HG03442 (cell line): ENCODE results near the gene EPGN.

Source experiments
- ATAC-seq: cut with Tn5 transposase; IDR thresholded peaks from one replicate; pipeline ENCODE4 v1.9.1; 2021; ENCODE audit warnings: mild to moderate bottlenecking, moderate library complexity; ENCODE audit not compliant: unreplicated experiment

Gene EPGN

DNA sequence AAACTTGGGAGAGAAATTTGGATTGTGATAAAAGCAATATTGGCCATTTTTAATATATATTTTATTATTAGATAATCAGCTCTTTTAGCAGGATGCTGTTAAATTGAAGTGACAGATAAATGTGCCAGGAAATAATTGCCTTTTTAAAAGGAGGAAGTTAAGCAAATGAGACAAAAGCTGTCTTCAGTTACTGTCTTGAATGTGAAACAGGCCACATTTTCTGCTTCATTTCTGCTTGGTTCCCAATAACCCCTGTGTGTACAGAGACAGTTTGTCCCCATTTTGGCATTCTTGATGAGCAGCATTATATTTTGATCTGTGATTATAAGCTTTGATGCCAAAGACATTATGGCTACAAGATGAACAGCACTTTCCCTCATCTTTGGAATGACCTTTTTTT is 953 bp downstream of the EPGN start:
- no peak for ATAC-seq

DNA sequence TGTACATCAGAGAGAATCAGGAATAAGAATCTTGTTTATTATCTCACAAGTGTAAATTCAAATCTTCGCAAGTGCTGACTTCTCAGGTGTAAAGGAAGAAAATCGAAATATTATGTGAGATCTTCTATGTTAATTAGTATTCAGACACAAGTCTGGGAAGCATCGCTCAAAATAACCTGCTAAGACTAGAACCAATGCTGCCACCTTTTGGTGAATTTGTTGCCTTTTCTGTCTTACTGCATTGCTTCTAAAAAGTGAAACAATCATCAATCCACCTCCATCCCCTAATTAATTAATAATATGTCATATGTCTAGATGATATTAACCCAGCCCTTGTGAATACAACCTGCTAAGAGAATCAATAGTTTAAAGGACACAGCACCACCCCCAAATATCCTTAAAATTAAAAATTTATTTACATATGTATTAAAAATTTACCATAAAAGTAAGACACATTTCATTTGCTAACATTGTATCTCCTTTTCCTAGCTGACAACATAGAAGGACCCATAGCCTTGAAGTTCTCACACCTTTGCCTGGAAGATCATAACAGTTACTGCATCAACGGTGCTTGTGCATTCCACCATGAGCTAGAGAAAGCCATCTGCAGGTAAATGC is 3.5 kb downstream of the EPGN start:
- ATAC-seq = peak; percentile 63

GRCh38 chr4:74314329-74314728 is 6.1 kb downstream of the EPGN start:
- ATAC-seq = no peak

- no peak for ATAC-seq
These were observed 6.7 kb downstream of the EPGN start for GRCh38 chr4:74314944-74315343.

DNA sequence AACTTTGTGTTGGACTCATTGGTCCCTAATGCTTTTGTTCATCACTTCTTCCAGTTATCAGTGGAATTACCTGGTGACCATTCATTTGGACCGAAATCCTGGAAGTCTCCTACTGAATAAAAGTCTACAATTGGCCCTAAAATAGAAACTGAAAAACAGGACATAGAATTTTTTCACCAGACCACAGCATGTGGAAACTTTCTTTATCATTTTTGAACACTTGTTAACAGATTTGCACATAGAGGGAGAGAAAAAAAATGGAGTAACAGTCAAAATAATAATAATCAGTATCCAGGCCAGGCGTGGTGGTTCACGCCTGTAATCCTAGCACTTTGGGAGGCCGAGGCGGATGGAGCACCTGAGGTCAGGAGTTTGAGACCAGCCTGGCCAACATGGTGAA is 7.1 kb downstream of the EPGN start:
- no peak for ATAC-seq

GRCh38 chr4:74316397-74316796 is 8.1 kb downstream of the EPGN start:
- ATAC-seq = no peak

- ATAC-seq = no peak
These were observed 9.5 kb downstream of the EPGN start for GRCh38 chr4:74317616-74318246.

GRCh38 chr4:74318276-74318675 is 10.0 kb downstream of the EPGN start:
- ATAC-seq = no peak

DNA sequence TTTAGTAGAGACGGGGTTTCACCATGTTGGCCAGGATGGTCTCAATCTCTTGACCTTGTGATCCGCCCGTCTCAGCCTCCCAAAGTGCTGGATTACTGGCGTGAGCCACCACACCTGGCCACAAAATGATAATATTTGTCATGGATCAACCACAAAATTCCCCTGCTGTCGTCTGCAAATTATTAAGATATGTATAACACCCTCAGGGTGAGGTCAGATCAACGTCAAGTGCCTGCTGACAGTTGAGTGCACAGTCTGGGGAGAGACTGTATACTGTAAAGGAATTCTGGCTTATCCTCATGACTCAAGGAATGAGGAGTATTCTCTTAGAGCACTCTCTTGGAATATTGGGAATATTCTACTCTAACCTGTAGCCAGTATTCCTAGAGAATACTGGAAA is 11.2 kb downstream of the EPGN start:
- ATAC-seq = no peak

DNA sequence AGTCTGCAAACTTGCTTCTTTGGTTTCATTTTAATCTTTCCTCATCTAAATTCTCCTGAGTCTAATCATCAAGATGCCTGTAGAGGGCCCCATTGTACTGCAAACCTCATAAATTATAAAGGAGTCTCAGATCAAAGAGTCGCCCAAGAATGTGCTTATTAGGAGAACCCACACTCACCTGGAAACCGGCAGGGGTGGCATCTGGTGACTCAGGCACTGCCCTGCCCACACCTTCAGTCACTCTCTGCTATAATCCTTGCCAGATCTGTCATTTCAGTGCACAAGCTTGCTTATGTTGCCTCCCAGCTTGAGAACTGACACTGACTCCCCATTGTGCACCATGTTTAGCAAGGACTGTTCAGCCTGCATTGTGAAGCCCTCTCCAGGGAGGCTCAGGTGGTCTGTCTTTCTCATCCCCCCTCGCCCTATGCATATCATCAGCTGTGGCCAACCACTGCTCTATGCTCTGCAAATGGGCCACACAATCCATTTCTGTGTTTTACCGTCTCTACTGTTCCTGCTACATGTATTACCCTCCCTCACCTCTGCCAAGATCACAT is 12.4 kb downstream of the EPGN start:
- peak; percentile 93 for ATAC-seq

DNA sequence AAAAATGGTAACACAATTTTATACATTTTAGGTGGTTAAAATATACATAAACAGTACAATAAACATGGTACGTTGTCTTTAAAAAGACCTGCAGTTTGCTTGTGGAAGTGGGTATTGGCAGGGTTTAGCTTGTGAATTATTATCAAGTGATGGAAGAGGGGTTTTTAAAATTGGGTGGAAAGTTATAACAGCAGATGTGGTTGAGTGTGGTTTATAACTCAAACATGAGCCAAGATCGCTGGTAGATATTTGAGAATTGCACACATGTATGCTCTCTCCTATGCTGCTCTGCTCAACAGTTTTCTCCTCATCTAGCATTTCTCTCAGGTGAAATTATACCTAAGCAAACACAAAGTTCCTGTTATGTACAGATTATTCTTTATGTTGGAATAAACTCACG is 14.0 kb downstream of the EPGN start:
- ATAC-seq = no peak

- no peak for ATAC-seq
These were observed 15.4 kb downstream of the EPGN start for GRCh38 chr4:74323663-74324062.

- no peak for ATAC-seq
These were observed 16.0 kb downstream of the EPGN start for GRCh38 chr4:74324262-74324661.

DNA sequence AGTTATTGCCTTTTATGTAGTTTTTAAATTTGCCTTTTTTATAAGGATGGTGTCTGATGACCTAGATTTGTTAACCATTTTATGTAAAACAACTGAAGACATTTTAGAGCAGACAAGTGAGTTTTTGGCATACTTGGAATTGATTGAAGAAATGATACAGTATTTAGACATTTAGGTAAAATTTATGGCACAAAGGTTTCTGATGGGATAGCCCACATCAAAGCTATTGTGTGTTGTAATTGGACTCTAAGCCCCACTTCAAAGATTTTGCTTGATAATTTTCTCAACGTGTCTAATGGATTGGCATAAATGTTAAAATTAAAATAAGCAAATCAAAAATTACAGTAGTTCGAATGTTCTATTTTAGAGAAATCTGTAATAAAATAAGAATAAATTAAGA is 17.6 kb downstream of the EPGN start:
- ATAC-seq = no peak

GRCh38 chr4:74327762-74328161 is 19.5 kb downstream of the EPGN start:
- no peak for ATAC-seq

DNA sequence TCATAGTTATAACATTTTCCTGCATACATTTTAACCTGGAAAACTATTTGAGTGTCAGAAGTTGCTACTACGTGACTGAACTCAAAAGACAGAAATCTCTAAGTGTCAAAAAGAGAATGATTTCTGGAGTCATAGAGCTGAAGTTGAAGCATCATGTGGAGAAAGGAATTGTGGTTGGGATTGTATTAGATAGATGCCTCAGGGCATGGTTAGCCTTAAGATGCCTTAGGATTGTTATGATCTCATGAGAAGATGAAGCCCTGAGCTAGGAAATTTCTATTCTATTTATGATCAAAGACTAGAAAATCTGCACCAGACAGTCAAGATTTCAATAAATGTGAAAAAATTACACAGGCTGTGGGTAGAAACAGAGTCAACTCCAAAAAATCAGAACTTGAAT is 20.2 kb downstream of the EPGN start:
- ATAC-seq = no peak

GRCh38 chr4:74329307-74329706 is 21.0 kb downstream of the EPGN start:
- no peak for ATAC-seq

DNA sequence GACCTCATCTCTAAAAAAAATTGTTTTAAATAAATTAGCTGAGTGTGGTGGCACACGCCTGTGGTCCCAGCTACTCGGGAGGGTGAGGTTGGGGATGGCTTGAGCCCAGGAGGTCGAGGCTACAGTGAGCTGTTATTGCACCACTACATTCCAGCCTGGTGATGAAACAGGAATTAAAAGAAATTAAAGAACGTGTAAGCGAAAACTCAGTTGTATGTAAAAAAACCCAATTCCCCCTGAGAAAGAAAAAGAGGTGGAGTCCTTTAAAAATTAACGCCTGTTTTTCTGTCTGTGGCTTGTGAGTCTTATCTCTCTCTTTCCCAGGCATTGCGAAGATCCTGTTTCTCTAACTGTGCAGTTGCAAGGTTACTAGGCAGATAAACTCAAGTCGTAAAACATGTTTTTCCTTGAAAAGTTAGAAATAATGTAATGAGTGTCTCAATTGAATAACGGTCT is 22.1 kb downstream of the EPGN start:
- ATAC-seq = no peak

GRCh38 chr4:74331252-74331651 is 23.0 kb downstream of the EPGN start:
- no peak for ATAC-seq

DNA sequence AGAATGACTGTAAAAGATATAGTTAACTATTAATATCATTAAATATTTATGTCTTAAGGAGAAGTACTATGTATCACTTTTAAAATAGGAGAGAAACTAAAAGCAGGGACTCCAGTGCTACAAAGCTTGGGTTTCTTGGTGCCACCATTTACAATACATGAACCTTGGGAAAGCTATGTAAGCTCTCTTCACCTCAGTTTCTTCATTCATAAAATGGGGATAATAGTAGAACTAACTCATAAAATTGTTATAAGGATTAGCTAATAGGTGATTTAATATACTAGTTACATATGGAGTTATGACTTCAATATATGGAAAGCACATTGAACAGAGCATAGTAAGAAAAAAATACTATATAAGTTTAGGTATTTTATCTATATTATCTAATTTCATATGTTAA is 23.7 kb downstream of the EPGN start:
- no peak for ATAC-seq

- no peak for ATAC-seq
These were observed 26.4 kb downstream of the EPGN start for GRCh38 chr4:74334636-74335035.

DNA sequence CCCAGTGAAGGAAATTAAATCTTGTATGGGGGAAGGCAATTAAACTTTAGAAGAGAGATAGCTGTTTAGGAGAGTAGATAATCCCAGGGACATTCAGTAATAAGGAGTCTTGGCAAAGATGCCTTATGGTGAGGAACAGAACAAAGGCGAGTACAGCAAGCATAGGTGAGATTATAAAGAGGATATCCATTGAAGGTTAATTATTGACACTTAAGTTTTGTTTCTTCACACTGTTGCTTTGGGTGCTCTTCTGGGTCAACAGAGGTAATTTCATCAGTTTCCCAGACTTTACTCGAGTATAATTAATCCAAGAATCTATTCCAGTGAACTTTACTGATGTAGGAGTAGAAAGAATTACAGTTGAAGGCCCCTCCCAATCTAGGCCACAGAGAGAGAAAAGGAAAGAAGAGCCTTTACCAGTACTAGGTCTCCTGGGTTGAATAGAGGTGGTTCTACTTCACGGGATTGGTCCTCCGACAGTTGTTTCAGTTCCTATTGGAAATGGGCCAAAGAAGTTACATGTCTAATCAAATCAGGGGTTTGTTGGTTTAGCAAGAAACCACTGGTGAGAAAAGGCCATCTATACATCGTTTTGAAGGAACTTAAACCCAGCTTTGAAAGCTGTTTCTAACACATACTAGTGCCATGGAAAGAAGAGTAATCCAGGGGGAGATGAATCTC is 27.2 kb downstream of the EPGN start:
- ATAC-seq = peak; percentile 85
